ENCODE results near the gene RPS3.

RPS3 gene

GRCh38 chr11:75429902-75430713 lies 30.8 kb downstream of the RPS3 start:
- no peak for TF ChIP-seq CTCF (IDR thresholded peaks at IDR 0.05; ENCODE audit: control insufficient read depth, insufficient read depth, low read depth, low read length, missing control alignments)
- no peak for DNase-seq (ENCODE audit: low read depth)
- H3K4me3 ChIP-seq (ENCODE audit: control insufficient read depth, low read depth, low read length), result peak overlapping the region; percentile 17

GRCh38 chr11:75430714-75431532 lies 31.6 kb downstream of the RPS3 start:
- peak overlapping the region; percentile 17 for H3K4me3 ChIP-seq (ENCODE audit: control insufficient read depth, low read depth, low read length)
- no peak for TF ChIP-seq CTCF (IDR thresholded peaks at IDR 0.05; ENCODE audit: control insufficient read depth, insufficient read depth, low read depth, low read length, missing control alignments)
- DNase-seq (ENCODE audit: low read depth), result no peak

GRCh38 chr11:75431533-75432525 lies 32.5 kb downstream of the RPS3 start:
- H3K4me3 ChIP-seq (ENCODE audit: control insufficient read depth, low read depth, low read length), result no peak overlapping the region
- TF ChIP-seq CTCF (IDR thresholded peaks at IDR 0.05; ENCODE audit: control insufficient read depth, insufficient read depth, low read depth, low read length, missing control alignments), result no peak
- DNase-seq (ENCODE audit: low read depth), result no peak

GRCh38 chr11:75432911-75433321 lies 33.6 kb downstream of the RPS3 start, which contains the start of gene KLHL35:
Gene KLHL35 (minus strand): TSS chr11:75433203. CDS start chr11:75430629, 2,574 bp downstream.
- TF ChIP-seq CTCF (IDR thresholded peaks at IDR 0.05; ENCODE audit: control insufficient read depth, insufficient read depth, low read depth, low read length, missing control alignments), result no peak
- H3K4me3 ChIP-seq (ENCODE audit: control insufficient read depth, low read depth, low read length), result no peak within 1 kb of the TSS
- DNase-seq (ENCODE audit: low read depth), result no peak

- no peak for DNase-seq (ENCODE audit: low read depth)
- TF ChIP-seq CTCF (IDR thresholded peaks at IDR 0.05; ENCODE audit: control insufficient read depth, insufficient read depth, low read depth, low read length, missing control alignments), result no peak
- H3K4me3 ChIP-seq (ENCODE audit: control insufficient read depth, low read depth, low read length), result no peak overlapping the region
These were observed 34.1 kb downstream of the RPS3 start for GRCh38 chr11:75433443-75433842.

GRCh38 chr11:75434051-75434450 lies 34.7 kb downstream of the RPS3 start:
- no peak for TF ChIP-seq CTCF (IDR thresholded peaks at IDR 0.05; ENCODE audit: control insufficient read depth, insufficient read depth, low read depth, low read length, missing control alignments)
- no peak for DNase-seq (ENCODE audit: low read depth)

More at GRCh38 chr11:75434051-75434450, 34.7 kb downstream of the RPS3 start:
- H3K4me3 ChIP-seq (ENCODE audit: control insufficient read depth, low read depth, low read length), result no peak overlapping the region
